ENCODE data around the gene STRIP2.
A peak's percentile ranks its signal among the peaks of the same experiment; 100 is the strongest.
"Not testable (repeated sequence)": the region's sequence is repeated elsewhere in the genome, so short reads cannot be mapped to it uniquely, and the experiment has no call there.

The STRIP2 gene

DNA sequence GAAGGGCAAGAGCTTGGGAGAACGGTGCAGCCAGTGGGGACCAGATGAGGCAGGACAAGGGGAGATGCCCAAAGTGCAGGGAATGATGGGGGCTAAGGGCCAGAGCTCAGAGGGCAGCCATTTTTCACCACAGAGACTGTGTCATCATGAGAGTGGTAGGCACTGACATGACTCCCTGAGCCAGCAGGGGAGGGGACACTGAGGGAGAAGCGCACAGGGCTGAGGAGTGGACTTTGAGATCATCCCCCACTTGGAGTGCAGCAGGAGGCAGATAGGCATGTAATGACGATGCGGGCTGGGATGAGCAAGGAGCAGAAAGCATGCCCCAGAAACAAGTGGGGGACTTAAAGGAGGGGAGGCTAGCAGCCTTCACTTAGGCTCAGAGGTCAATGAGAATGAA lies 62.9 kb downstream of the STRIP2 start:
- DNase-seq, result no peak

- no peak for DNase-seq
Measured at GRCh38 chr7:129498021-129498420, 63.8 kb downstream of the STRIP2 start.

DNA sequence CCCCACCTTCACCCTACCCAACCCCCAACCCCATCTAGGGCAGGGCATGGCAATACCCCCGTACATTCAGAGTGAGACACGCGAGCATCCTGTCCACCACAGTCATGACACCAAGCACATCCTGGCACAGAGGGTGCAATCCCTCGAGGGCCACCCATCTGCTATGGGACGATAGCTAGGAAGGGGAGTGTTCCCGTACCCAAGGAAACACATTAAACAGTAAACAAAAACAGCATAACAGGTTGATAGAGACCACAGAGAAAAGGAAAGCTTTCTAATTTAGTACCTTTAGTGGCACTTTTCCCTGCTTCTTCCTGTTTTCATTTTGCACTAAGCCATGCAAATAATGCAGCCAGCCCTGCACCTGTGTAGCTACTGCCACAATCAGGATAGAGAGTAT lies 65.8 kb downstream of the STRIP2 start:
- no peak for DNase-seq

DNA sequence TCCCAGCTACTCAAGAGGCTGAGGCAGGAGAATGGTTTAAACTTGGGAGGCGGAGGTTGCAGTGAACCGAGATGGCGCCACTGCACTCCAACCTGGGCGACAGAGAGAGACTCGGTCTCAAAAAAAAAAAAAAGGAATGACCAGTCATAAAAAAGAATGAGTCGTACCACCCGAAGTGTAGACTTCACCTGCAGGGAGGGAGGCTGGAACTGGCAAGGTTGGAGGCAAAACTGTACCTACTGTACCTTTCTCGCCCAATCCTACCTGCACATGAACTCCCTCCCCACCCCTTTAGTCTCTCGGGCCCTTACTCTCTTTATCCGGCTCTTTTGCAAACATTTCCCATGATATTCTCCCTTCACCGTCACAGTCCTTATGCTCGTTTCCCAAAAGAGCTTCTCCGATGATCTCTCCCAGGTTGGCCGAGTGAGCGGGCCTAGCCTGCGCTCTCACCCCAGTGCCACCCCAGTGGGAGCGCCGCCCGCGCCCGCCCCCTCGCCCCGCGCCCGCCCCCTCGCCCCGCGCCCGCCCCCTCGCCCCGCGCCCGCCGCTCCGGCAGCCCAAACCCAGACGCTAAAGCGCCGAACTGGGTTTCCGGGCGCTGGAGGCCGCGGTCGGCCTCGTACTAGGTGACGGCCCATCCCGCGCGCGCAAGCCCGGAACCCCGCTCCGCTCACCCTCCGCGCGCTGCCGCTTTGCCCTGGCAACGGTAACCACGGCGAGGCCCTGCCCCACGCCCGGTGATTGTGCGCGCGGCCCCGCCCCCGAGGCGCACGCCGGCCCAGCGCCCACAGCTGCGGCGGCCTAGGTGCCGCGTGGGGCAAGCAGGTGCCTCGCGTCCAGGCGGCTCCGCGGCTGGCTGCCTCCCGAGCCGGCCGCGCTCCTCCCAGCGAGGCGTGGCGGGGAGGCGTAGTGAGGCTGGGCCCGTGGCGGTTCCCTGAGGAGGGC lies 67.8 kb downstream of the STRIP2 start, which contains the start of gene SMKR1:
TSS of gene SMKR1 (plus strand) at position 772 of the 948 bp plus-strand sequence. CDS start 294 bp downstream, outside the sequence.
- peak; percentile 94 for DNase-seq

DNA sequence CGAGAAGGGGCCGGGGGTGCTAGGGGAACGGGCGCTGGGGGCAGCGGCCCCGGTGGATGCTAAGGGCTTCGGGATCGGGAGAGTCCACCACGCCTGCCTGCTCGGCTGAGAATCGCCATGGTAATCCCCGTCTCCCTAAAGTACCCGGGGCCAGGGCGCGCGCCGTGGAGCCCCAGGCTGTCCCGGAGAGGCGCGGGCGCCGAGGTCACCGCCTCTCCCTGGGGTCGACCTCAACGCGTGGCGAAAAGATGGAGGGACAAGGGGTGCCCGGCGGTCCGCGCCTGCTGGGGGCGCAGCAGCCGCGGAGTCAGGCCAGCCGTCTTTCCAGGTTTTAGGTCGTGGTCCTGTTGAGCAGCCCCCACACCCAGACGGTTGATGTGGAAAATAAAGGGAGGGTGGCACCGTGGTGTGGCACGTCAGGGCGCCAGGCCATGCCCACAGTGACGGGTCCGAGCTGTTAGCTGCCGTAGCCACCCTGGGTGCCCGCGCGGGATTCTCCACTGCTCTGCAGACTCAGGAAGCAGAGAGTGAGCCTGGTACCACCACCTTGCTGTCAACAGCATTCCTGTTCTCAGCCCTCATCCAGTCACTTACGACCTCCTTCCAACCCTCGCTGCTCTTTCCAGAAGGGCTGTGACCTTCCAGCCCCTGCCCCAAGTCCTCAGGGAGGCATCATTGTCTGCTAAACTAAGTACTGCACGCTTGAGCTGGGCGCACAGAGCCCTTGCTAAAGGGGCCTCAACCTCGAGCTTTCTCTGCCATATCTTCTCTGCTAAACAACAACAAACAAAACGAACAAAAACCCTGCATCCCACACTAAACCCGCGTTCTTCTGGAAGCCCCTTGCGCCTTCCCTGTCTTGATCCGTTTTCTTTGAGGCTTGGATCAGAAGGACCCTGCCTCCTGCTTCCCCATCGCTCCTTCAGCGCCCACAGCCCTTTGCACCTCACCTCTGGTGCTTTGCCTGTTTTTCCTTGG lies 68.8 kb downstream of the STRIP2 start:
- no peak for DNase-seq

- no peak for DNase-seq
Measured at GRCh38 chr7:129503725-129504124, 69.5 kb downstream of the STRIP2 start.

GRCh38 chr7:129512192-129512591 lies 78.0 kb downstream of the STRIP2 start:
- no peak for DNase-seq

DNA sequence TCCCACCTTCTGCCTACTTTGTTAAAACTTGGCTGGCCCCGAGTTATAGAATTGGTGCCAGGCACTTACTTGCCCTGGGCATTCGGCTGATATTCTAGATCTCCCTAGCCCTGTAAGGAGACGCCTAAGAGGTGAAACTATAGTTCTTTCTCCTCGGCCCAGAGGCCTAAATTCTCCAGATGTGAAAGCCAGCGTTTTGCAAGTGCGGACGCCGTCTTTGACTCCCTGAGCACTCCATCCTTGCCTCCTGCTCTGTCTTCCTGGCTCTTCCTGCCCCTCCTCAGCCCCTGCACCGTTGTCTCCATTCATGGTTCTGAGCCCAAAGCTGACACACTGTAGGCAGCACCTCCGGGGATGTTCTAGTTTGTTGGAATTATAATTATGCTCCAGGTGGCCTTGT lies 79.3 kb downstream of the STRIP2 start:
- no peak for DNase-seq

GRCh38 chr7:129514683-129515082 lies 80.5 kb downstream of the STRIP2 start:
- no peak for DNase-seq

DNA sequence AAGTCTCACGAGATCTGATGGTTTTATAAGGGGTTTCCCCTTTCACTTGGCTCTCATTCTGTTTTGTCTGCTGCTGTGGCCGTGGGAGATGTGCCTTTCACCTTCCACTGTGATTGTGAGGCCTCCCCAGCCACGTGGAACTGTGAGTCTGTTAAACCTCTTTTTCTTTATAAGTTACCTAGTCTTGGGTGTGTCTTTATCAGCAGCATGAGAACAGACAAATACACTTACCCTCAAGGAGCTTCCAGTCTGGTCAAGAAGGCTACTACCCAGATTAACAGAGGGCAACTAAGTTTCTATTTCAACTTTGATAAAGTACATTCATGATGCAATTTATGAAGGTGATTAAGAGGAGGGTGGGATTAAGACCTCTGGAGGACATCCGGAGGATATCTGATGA lies 81.1 kb downstream of the STRIP2 start:
- no peak for DNase-seq

DNA sequence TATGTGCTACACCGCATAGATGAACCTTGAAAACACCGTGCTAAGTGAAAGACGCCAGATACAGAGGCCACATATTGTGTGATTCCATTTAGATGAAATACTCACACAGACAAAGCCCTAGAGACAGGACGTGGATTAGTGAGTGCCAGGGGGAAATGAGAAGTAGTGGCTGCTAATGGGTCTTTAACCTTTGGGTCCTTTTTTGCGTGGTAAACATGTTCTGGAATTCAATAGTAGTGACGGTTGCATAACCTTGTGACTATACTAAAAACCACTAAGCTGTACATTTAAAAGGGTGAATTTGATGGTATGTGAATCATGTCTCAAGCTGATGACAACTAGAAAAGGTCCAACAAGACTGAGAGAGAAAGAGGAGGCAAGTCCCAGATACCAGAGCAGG lies 83.7 kb downstream of the STRIP2 start:
- DNase-seq, result no peak

- no peak for DNase-seq
Measured at GRCh38 chr7:129519464-129519863, 85.2 kb downstream of the STRIP2 start.

DNA sequence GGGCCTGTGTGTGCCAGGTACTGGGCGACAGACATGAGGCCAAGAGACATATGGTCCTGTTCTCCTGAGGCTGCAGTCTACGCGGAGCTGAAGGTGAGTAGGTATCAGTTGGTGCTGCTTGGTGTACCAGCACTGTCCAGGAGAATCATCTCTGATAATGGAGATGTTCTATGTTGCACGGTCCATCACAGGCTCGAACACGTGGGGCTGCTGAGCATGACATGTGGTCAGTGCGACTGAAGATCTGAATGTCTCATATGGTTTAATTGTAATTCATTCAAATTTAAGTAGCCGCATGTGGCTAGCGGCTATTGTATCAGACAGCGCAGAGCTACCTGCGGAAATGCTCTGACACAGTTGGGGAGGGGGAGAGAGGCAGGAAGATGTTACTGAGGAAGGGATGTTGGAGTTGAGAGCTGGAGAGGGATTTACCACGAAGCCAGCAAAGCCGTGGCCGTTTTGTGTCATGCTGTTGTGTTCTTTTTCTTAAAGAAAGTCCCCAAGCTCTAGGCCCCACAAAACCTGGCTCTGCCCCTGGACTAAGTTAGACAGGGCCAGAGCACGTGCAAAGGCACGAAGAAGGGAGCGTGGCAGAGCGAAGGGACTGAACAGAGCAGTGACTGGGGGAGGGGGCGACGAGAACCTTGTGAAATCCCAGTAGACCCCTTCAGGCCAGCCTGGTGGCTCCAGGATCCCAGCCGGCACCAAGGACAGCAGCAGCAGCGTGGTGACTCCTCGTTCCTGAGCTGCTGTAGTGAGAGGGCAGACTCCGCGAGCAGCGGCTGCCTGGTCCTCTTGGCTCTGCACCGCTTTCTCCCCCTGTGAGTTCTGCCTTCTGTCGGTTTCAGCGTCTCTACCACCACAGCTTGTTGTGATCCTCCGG lies 88.1 kb downstream of the STRIP2 start:
- no peak for DNase-seq

DNA sequence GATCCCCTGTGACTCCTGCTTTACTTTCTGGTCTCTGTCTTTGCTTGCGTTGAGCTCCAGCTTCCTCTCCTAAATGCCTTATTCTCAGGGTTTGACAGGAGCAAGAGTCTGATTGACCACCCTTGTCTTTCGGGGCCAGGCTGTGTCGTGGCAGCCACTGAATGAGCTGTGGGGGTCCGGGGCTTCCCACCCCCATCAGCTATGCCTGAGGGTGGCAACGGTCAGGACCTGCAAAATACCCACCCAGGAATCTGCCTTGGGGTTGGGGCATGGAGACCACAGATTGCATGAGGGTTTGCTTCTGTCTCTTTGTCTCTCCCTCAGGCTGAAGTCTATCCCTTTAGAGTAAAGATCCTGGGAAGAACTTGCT lies 88.7 kb downstream of the STRIP2 start:
- DNase-seq, result no peak

- no peak for DNase-seq
Measured at GRCh38 chr7:129523924-129524323, 89.7 kb downstream of the STRIP2 start.

- not testable (repeated sequence) for DNase-seq
Measured at GRCh38 chr7:129524405-129524804, 90.2 kb downstream of the STRIP2 start.

GRCh38 chr7:129525225-129525862 lies 91.1 kb downstream of the STRIP2 start:
- DNase-seq, result no peak

DNA sequence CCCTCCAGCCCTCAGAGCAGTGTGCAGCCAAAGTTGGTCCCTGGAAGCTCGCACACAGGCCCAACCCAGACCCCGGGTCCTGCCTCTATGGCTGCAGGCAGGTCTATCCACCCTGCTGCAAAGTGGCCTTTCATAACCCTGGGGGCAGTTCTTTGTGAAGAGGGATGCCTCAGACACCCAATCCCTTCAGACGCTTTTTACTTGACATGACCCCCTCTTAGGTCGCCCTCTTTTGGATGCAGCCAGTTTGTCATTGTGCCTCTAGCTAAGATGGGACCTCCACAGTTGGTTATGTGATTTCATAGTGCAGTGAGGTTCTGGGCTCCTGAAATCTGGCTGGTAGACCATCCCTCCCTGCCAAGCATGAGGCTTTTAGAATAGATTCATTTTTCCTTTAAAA lies 95.4 kb downstream of the STRIP2 start:
- DNase-seq, result no peak

- DNase-seq, result no peak
Measured at GRCh38 chr7:129530795-129531391, 96.7 kb downstream of the STRIP2 start.

GRCh38 chr7:129531721-129532120 lies 97.5 kb downstream of the STRIP2 start:
- DNase-seq, result no peak

GRCh38 chr7:129532375-129532774 lies 98.1 kb downstream of the STRIP2 start:
- no peak for DNase-seq

All from effector CD4-positive, alpha-beta T cell (primary cell).